H9 (cell line): ENCODE data around the gene ZNF622. TPM values are rescaled to one million over a fixed set of nuclear protein-coding genes. Genes with fewer than 3 reads are reported as not detected.

ENCODE experiments used
- DNase-seq: peaks from one replicate; pipeline ENCODE4 v3.0.0-alpha.2; 2017
- H2AFZ ChIP-seq: one replicate; pipeline ENCODE4 v1.6.1; 2013; ENCODE audit warnings: mild to moderate bottlenecking, low read length, control low read depth, moderate library complexity
- H2AK5ac ChIP-seq: 2 replicates; pipeline ENCODE4 v1.6.1; 2013; ENCODE audit warnings: low read length, control low read depth, mixed read lengths; ENCODE audit not compliant: insufficient read length
- H2BK120ac ChIP-seq: one replicate; pipeline ENCODE4 v1.6.1; 2013; ENCODE audit warnings: low read depth, mild to moderate bottlenecking, low read length, control low read depth, inconsistent platforms; ENCODE audit not compliant: poor library complexity, severe bottlenecking
- H2BK12ac ChIP-seq: 2 replicates; pipeline ENCODE4 v1.6.1; 2013; ENCODE audit warnings: low read length, control low read depth, mixed read lengths, low read depth; ENCODE audit not compliant: insufficient read length
- H2BK15ac ChIP-seq: 2 replicates; pipeline ENCODE4 v1.6.1; 2013; ENCODE audit warnings: low read depth, low read length, control low read depth
- H2BK20ac ChIP-seq: one replicate; pipeline ENCODE4 v1.6.1; 2013; ENCODE audit warnings: low read depth, mild to moderate bottlenecking, low read length, control low read depth, inconsistent platforms; ENCODE audit not compliant: poor library complexity, severe bottlenecking
- H2BK5ac ChIP-seq: 2 replicates; pipeline ENCODE4 v1.6.1; 2013; ENCODE audit warnings: low read length, control low read depth, mixed read lengths; ENCODE audit not compliant: insufficient read length
- H3K14ac ChIP-seq: 2 replicates; pipeline ENCODE4 v1.6.1; 2013; ENCODE audit warnings: low read length, control low read depth; ENCODE audit not compliant: insufficient read depth
- H3K18ac ChIP-seq: 2 replicates; pipeline ENCODE4 v1.6.1; 2013; ENCODE audit warnings: low read depth, mild to moderate bottlenecking, mixed read lengths, low read length, control low read depth; ENCODE audit not compliant: insufficient read length
- H3K23ac ChIP-seq: 2 replicates; pipeline ENCODE4 v1.6.1; 2013; ENCODE audit warnings: low read length, control low read depth, mixed read lengths, low read depth; ENCODE audit not compliant: insufficient read length
- H3K23me2 ChIP-seq: 2 replicates; pipeline ENCODE4 v1.6.1; 2013; ENCODE audit warnings: low read depth, mild to moderate bottlenecking, mixed read lengths, low read length, control low read depth; ENCODE audit not compliant: insufficient read length, poor library complexity, severe bottlenecking
- H3K27ac ChIP-seq: 2 replicates; pipeline ENCODE4 v1.5.1; 2013; ENCODE audit warnings: low read length, control low read depth, mixed read lengths, low read depth; ENCODE audit not compliant: insufficient read length
- H3K27me3 ChIP-seq: 2 replicates; pipeline ENCODE4 v1.6.1; 2013; ENCODE audit warnings: low read length, control low read depth, inconsistent platforms; ENCODE audit not compliant: insufficient read depth
- H3K4ac ChIP-seq: 2 replicates; pipeline ENCODE4 v1.6.1; 2013; ENCODE audit warnings: low read depth, mild to moderate bottlenecking, control low read depth, inconsistent platforms, low read length, moderate library complexity
- H3K4me1 ChIP-seq: 2 replicates; pipeline ENCODE4 v1.6.1; 2013; ENCODE audit warnings: low read length, control low read depth, inconsistent platforms; ENCODE audit not compliant: insufficient read depth
- H3K4me2 ChIP-seq: 2 replicates; pipeline ENCODE4 v1.6.1; 2013; ENCODE audit warnings: low read length, control low read depth, mixed read lengths; ENCODE audit not compliant: insufficient read length, insufficient read depth
- H3K56ac ChIP-seq: 2 replicates; pipeline ENCODE4 v1.6.1; 2013; ENCODE audit warnings: low read depth, mild to moderate bottlenecking, mixed read lengths, low read length, control low read depth; ENCODE audit not compliant: insufficient read length
- H3K79me1 ChIP-seq: 2 replicates; pipeline ENCODE4 v1.6.1; 2013; ENCODE audit warnings: low read depth, mild to moderate bottlenecking, moderate library complexity, low read length, control low read depth, inconsistent platforms; ENCODE audit not compliant: insufficient read depth, poor library complexity, severe bottlenecking
- H3K79me2 ChIP-seq: 2 replicates; pipeline ENCODE4 v1.6.1; 2013; ENCODE audit warnings: low read length, control low read depth, inconsistent platforms; ENCODE audit not compliant: insufficient read depth
- H3K9ac ChIP-seq: 2 replicates; pipeline ENCODE4 v1.6.1; 2013; ENCODE audit warnings: low read length, control low read depth, mixed read lengths; ENCODE audit not compliant: insufficient read length; ENCODE audit errors: extremely low read depth
- H3K9me3 ChIP-seq: one replicate; pipeline ENCODE4 v1.6.1; 2013; ENCODE audit warnings: low read depth, low read length, inconsistent platforms; ENCODE audit not compliant: control insufficient read depth
- H3T11ph ChIP-seq: one replicate; pipeline ENCODE4 v1.6.1; 2013; ENCODE audit warnings: mild to moderate bottlenecking, low read length, control low read depth, inconsistent platforms
- H4K20me1 ChIP-seq: one replicate; pipeline ENCODE4 v1.6.1; 2013; ENCODE audit not compliant: control insufficient read depth, insufficient read length, insufficient read depth
- H4K5ac ChIP-seq: 2 replicates; pipeline ENCODE4 v1.6.1; 2013; ENCODE audit warnings: low read depth, mild to moderate bottlenecking, mixed read lengths, low read length, control low read depth; ENCODE audit not compliant: insufficient read length
- H4K8ac ChIP-seq: replicated peaks from 2 replicates; pipeline ENCODE4 v1.6.1; 2013; ENCODE audit warnings: low read length, control low read depth, mixed read lengths, low read depth; ENCODE audit not compliant: insufficient read length
- H4K91ac ChIP-seq: 2 replicates; pipeline ENCODE4 v1.6.1; 2013; ENCODE audit warnings: low read depth, mild to moderate bottlenecking, moderate library complexity, mixed read lengths, low read length, control low read depth; ENCODE audit not compliant: insufficient read length
- H3K27ac Mint-ChIP-seq, 3 experiments: 2 replicates in 2 of 3; 3 replicates in 1 of 3; pipeline ENCODE4 v1.8.0; 2020 to 2021; ENCODE audit warnings: mixed read lengths in 3 of 3, mild to moderate bottlenecking in 1 of 3, moderate library complexity in 1 of 3
- H3K27me3 Mint-ChIP-seq: 2 replicates; pipeline ENCODE4 v1.8.0; 2021; ENCODE audit warnings: low read depth, mild to moderate bottlenecking, moderate library complexity, mixed read lengths
- H3K36me3 Mint-ChIP-seq, 3 experiments: 2 replicates in 2 of 3; 3 replicates in 1 of 3; pipeline ENCODE4 v1.8.0; 2020 to 2021; ENCODE audit warnings: low read depth in 3 of 3, mixed read lengths in 3 of 3; ENCODE audit not compliant: insufficient read depth in 1 of 3
- H3K4me1 Mint-ChIP-seq, 2 experiments: 2 replicates each; pipeline ENCODE4 v1.8.0; 2020; ENCODE audit warnings: mixed read lengths in 2 of 2
- H3K4me3 Mint-ChIP-seq, 2 experiments: 2 replicates in 1 of 2; 3 replicates in 1 of 2; pipeline ENCODE4 v1.8.0; 2020 to 2021; ENCODE audit warnings: mild to moderate bottlenecking in 2 of 2, mixed read lengths in 2 of 2, moderate library complexity in 1 of 2
- H3K9me3 Mint-ChIP-seq, 2 experiments: 2 replicates in 1 of 2; 3 replicates in 1 of 2; pipeline ENCODE4 v1.8.0; 2020; ENCODE audit warnings: mild to moderate bottlenecking in 2 of 2, mixed read lengths in 2 of 2, moderate library complexity in 1 of 2
- CTCF ChIP-seq: fragments of 200-600 bp; sonication (generic); conservative IDR thresholded peaks from 3 replicates; pipeline ENCODE4 v1.8.0; 2021; ENCODE audit warnings: antibody characterized with exemption, mild to moderate bottlenecking
- WGBS: extraction: QIAGEN DNeasy Blood & Tissue Kit; methylation state at CpG from one replicate; pipeline ENCODE4 v1.1.7; 2013; ENCODE audit warnings: missing lambda C conversion rate, low lambda C conversion rate, mixed read lengths; ENCODE audit not compliant: insufficient read length; ENCODE audit errors: extremely low coverage; 5-methylcytosine and 5-hydroxymethylcytosine counted together
- total RNA-seq: library from RNA; stranded (reverse); gene quantifications from 2 replicates; pipeline ENCODE4 v1.2.1, GENCODE V29; 2021

ZNF622 gene
- total RNA-seq, 1 experiment from 2014 or later: 42.2 TPM

DNA sequence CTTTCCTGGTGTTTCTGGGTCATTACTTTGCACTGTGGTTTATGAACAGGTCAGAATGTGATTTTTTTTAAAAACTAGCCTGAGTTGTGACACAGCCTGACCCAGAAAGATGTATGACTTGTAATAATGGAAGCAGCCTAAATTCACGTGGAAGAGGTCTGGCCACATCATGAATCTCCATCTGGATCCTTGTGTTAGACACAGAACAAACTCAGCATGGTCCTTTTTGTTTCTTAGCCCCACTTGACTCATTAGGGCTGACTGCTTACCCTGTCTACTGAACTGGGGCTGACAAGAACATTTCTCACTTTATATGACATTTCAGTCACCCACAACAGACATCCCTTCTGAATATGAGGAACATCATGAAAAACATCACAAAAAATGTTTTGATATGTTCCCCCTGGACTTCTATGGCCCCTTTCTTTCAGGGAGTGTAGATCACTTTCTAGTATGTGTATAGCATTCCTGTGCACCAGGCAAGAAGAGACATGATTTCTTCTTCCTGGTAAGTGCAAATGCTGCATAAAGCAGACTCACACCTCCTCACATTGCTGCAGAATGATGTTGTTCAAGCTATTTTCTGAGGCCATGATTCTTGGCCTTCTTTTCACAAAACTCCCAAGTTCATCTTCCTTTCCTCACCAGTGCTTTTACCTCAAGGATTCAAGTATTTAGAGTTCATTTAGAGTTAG, 52.3 kb downstream of the ZNF622 start:
- H3K18ac ChIP-seq: no peak overlapping the region
- no peaks in the 10 kb centered on the region for H3K27me3 ChIP-seq
- Mint-ChIP-seq H3K4me3 (no peak overlapping the region), H3K27ac (no peak overlapping the region), H3K9me3 (no peaks in the 10 kb centered on the region), H3K36me3 (no peaks in the 10 kb centered on the region; a peak in 1 of 7 replicates), H3K27me3 (no peaks in the 10 kb centered on the region), H3K4me1 (peaks cover 4 to 7% of the 10 kb centered on the region in 2 experiments)
- H3K79me1 ChIP-seq: no peaks in the 10 kb centered on the region
- no peak overlapping the region for H3K4ac ChIP-seq
- H3K9ac ChIP-seq: no peak overlapping the region
- H3K56ac ChIP-seq: no peak overlapping the region
- no peak overlapping the region for H2BK5ac ChIP-seq
- no peak overlapping the region for H4K8ac ChIP-seq
- H2BK15ac ChIP-seq: no peak overlapping the region
- H4K91ac ChIP-seq: no peak overlapping the region
- no peak overlapping the region for H3K23ac ChIP-seq
- H3K9me3 ChIP-seq: no peaks in the 10 kb centered on the region
- H3K27ac ChIP-seq: no peak overlapping the region
- H2AFZ ChIP-seq: no peak overlapping the region
- no peak overlapping the region for H2BK120ac ChIP-seq
- H3K14ac ChIP-seq: no peak overlapping the region
- H3K4me1 ChIP-seq: no peaks in the 10 kb centered on the region
- H3K79me2 ChIP-seq: no peaks in the 10 kb centered on the region
- H4K20me1 ChIP-seq: no peaks in the 10 kb centered on the region
- H2BK12ac ChIP-seq: no peak overlapping the region
- H2AK5ac ChIP-seq: no peak overlapping the region
- no peak overlapping the region for H2BK20ac ChIP-seq
- WGBS: no CpG with 5 or more reads among the region's 1 CpG
- no peak for TF ChIP-seq CTCF
- DNase-seq: no peak
- H3T11ph ChIP-seq: no peak overlapping the region
- no peaks in the 10 kb centered on the region for H3K23me2 ChIP-seq
- H4K5ac ChIP-seq: no peak overlapping the region
- no peak overlapping the region for H3K4me2 ChIP-seq
